Endothelial cell of umbilical vein (primary cell): ENCODE results near the gene VGLL3. TPM values are rescaled to one million over a fixed set of nuclear protein-coding genes. Genes with fewer than 3 reads are reported as not detected.

Experiments used
- BruUV-seq: library from RNA; stranded (reverse); fragments of 400-500 nt; replicated peaks from 2 replicates; lab custom pipeline; 2021; lab: Mats Ljungman, UMichigan
- CTCF ChIA-PET: fragments of 300-600, 350-600 bp; sonication (Branson Sonifier 250); formaldehyde crosslinking; loops from one replicate; lab custom pipeline; 2021; ENCODE audit warnings: antibody characterized with exemption, inconsistent platforms; lab: Charles Lee
- POLR2A ChIA-PET: fragments of 300-600, 350-600 bp; sonication (Branson Sonifier 250); formaldehyde crosslinking; loops from one replicate; lab custom pipeline; 2021; ENCODE audit warnings: antibody characterized with exemption, inconsistent platforms; lab: Charles Lee
- DNase-seq: peaks from one replicate; pipeline ENCODE4 v3.0.0-alpha.2; 2011; ENCODE audit warnings: low read depth, low spot score
- FAIRE-seq: peaks from 2 replicates; lab custom pipeline; 2011; peaks lifted over from hg19 to GRCh38; lab: Jason Lieb, UNC
- H2AFZ ChIP-seq: 2 replicates; pipeline ENCODE4 v1.6.0; 2012; ENCODE audit warnings: low read depth, low read length, control low read depth, inconsistent platforms
- H3K27ac ChIP-seq: 2 replicates; pipeline ENCODE4 v1.5.1; 2011; ENCODE audit warnings: low read depth, mild to moderate bottlenecking, control low read depth, low read length, moderate library complexity; ENCODE audit not compliant: insufficient read depth
- H3K27me3 ChIP-seq, 2 experiments: 2 replicates each; pipeline versions ENCODE4 v1.6.0 to v1.6.1; 2011; ENCODE audit warnings: low read length in 2 of 2, mixed read lengths in 1 of 2; ENCODE audit not compliant: control insufficient read depth in 2 of 2, insufficient read depth in 2 of 2
- H3K36me3 ChIP-seq, 2 experiments: 2 replicates in 1 of 2; 3 replicates in 1 of 2; pipeline ENCODE4 v1.5.1; 2011; ENCODE audit warnings: low read length in 2 of 2, mild to moderate bottlenecking in 1 of 2, moderate library complexity in 1 of 2; ENCODE audit not compliant: control insufficient read depth in 2 of 2, insufficient read depth in 2 of 2; ENCODE audit errors: extremely low read depth in 1 of 2
- H3K4me1 ChIP-seq: 3 replicates; pipeline ENCODE4 v1.5.1; 2011; ENCODE audit warnings: mild to moderate bottlenecking, low read length; ENCODE audit not compliant: control insufficient read depth, insufficient read depth; ENCODE audit errors: extremely low read depth
- H3K4me2 ChIP-seq: 2 replicates; pipeline ENCODE4 v1.6.1; 2011; ENCODE audit warnings: low read length, control low read depth, mixed read lengths; ENCODE audit not compliant: insufficient read depth
- H3K4me3 ChIP-seq, 3 experiments: fragments of 200-600 bp in 1 of 3; sonication (generic), shearing (Covaris generic) in 1 of 3; replicated peaks in 1 of 3; 2 replicates each; pipeline ENCODE4 v1.5.1; 2011 to 2016; ENCODE audit warnings: control low read depth in 3 of 3, low read length in 3 of 3, mild to moderate bottlenecking in 2 of 3, inconsistent platforms in 1 of 3, low read depth in 1 of 3, moderate library complexity in 1 of 3; ENCODE audit not compliant: insufficient read depth in 1 of 3
- H3K79me2 ChIP-seq: 2 replicates; pipeline ENCODE4 v1.6.0; 2012; ENCODE audit warnings: low read length, inconsistent platforms; ENCODE audit not compliant: control insufficient read depth, insufficient read depth
- H3K9ac ChIP-seq: replicated peaks from 2 replicates; pipeline ENCODE3; 2011; ENCODE audit warnings: low read length, control low read depth; ENCODE audit not compliant: insufficient read depth; ENCODE audit errors: extremely low read depth
- H3K9me1 ChIP-seq: replicated peaks from 3 replicates; pipeline ENCODE4 v1.6.0; 2011; ENCODE audit warnings: mild to moderate bottlenecking, low read length; ENCODE audit not compliant: control insufficient read depth, insufficient read depth; ENCODE audit errors: extremely low read depth
- H3K9me3 ChIP-seq: replicated peaks from 2 replicates; pipeline ENCODE4 v1.5.1; 2012; ENCODE audit warnings: low read length, inconsistent platforms; ENCODE audit not compliant: control insufficient read depth, insufficient read depth
- H4K20me1 ChIP-seq: replicated peaks from 2 replicates; pipeline ENCODE3; 2011; ENCODE audit warnings: mild to moderate bottlenecking, low read length; ENCODE audit not compliant: control insufficient read depth, insufficient read depth; ENCODE audit errors: extremely low read depth
- EZH2 ChIP-seq: IDR thresholded peaks from 2 replicates; pipeline ENCODE4 v1.6.1; 2012; ENCODE audit warnings: borderline replicate concordance, low read depth, mild to moderate bottlenecking, moderate library complexity, low read length, inconsistent platforms; ENCODE audit not compliant: severe bottlenecking
- FOS ChIP-seq: IDR thresholded peaks from 2 replicates; pipeline ENCODE4 v1.6.1; 2011; ENCODE audit warnings: mild to moderate bottlenecking, low read length, moderate library complexity, borderline replicate concordance; ENCODE audit not compliant: insufficient read depth
- GATA2 ChIP-seq: IDR thresholded peaks from 2 replicates; pipeline ENCODE4 v1.7.0; 2011; ENCODE audit warnings: low read depth, mild to moderate bottlenecking, moderate library complexity, mixed read lengths, low read length; ENCODE audit not compliant: insufficient read length, insufficient read depth
- JUN ChIP-seq: IDR thresholded peaks from 2 replicates; pipeline ENCODE4 v1.6.1; 2011; ENCODE audit warnings: borderline replicate concordance, low read depth; ENCODE audit not compliant: insufficient read length, insufficient read depth
- MYC ChIP-seq: IDR thresholded peaks from one replicate; pipeline ENCODE4 v1.6.1; 2011; ENCODE audit warnings: mild to moderate bottlenecking, low read depth, low read length
- POLR2A ChIP-seq: IDR thresholded peaks from 2 replicates; pipeline ENCODE4 v1.6.1; 2012; ENCODE audit warnings: low read depth, mild to moderate bottlenecking, control low read depth, low read length
- POLR2AphosphoS5 ChIP-seq: IDR thresholded peaks from 2 replicates; pipeline ENCODE4 v1.6.1; 2012; ENCODE audit warnings: low read depth, mild to moderate bottlenecking, control low read depth, low read length, moderate library complexity; ENCODE audit not compliant: insufficient read depth
- dilution Hi-C: fragments of 300-500 bp; cut with MboI; formaldehyde crosslinking; loops from one replicate; pipeline ENCODE4 v1.15.0; 2019; ENCODE audit warnings: low sequenced_read_pairs; ENCODE audit not compliant: extremely low pct_ligation_motif_present
- intact Hi-C: fragments of 100-400 bp; cut with micrococcal nuclease; formaldehyde crosslinking; loops from one replicate; pipeline ENCODE4 v1.10.0; 2022
- polyA plus RNA-seq, 4 experiments: library from polyadenylated mRNA; depleted of rRNA in 3 of 4; stranded (reverse) in 3 of 4; unstranded in 1 of 4; fragments of >200 nt; gene quantifications; 2 replicates each; pipeline versions ENCODE4 v1.2.1 to v1.2.3, GENCODE V29; 2011 to 2012; ENCODE audit warnings: missing spikeins in 1 of 4
- total RNA-seq: library from RNA; stranded (reverse); gene quantifications from 2 replicates; pipeline ENCODE4 v1.2.3, GENCODE V29; 2021
- TF ChIP-seq, protein P1 (sequence below): IDR thresholded peaks from 2 replicates; pipeline ENCODE4 v1.6.1; 2011; ENCODE audit not compliant: insufficient read depth, insufficient read length
- TF ChIP-seq, protein P2 (sequence below), 2 donors: IDR thresholded peaks; 1 replicate in 1 of 2; 2 replicates in 1 of 2; pipeline ENCODE4 v1.5.1; 2011; ENCODE audit warnings: low read length in 2 of 2, mild to moderate bottlenecking in 2 of 2, moderate library complexity in 2 of 2, control low read depth in 1 of 2, inconsistent platforms in 1 of 2, low read depth in 1 of 2; ENCODE audit not compliant: insufficient read depth in 1 of 2; ENCODE audit errors: extremely low read depth in 1 of 2

VGLL3 gene
- total and polyA plus RNA-seq, 2 donors (not counting 3 experiments of a cell fraction or from before 2014, with no cell fraction given), result 4.2 to 12.0 TPM

DNA sequence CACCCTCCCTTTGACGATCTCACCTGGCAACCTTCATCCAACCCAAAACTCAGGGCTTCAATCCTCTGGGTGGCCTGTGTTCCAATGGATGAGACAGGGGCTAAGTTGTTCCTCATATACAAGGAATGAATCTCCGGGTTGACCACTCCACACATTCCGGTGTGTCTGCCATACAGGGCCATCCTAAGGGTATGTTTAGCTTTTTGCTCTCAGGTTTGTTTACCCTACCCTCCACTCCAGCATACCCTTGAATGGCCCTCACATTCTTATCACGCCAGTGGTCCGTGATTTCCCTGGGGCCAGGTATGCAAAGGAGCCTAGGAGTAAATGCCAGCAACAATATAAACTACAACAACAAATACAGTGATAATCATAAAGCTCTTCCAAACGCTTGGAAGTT lies 45.7 kb upstream of the VGLL3 start:
- H4K20me1 ChIP-seq, result no peaks in the 10 kb centered on the region
- no peaks in the 10 kb centered on the region for H3K79me2 ChIP-seq
- H3K9ac ChIP-seq, result no peak overlapping the region
- H3K4me3 ChIP-seq, result no peak overlapping the region
- intact Hi-C loops, result no loop called here
- POLR2A ChIA-PET, result no interaction called here
- H3K4me1 ChIP-seq, result no peaks in the 10 kb centered on the region
- no peaks in the 10 kb centered on the region for H3K9me3 ChIP-seq
- H3K4me2 ChIP-seq, result no peak overlapping the region
- no peak for TF ChIP-seq JUN
- TF ChIP-seq POLR2AphosphoS5, result no peak
- TF ChIP-seq, protein P1, sequence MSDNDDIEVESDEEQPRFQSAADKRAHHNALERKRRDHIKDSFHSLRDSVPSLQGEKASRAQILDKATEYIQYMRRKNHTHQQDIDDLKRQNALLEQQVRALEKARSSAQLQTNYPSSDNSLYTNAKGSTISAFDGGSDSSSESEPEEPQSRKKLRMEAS, result no peak
- TF ChIP-seq EZH2, result no peak
- TF ChIP-seq MYC, result no peak
- TF ChIP-seq POLR2A, result no peak
- no peak for TF ChIP-seq GATA2
- TF ChIP-seq, protein P2, sequence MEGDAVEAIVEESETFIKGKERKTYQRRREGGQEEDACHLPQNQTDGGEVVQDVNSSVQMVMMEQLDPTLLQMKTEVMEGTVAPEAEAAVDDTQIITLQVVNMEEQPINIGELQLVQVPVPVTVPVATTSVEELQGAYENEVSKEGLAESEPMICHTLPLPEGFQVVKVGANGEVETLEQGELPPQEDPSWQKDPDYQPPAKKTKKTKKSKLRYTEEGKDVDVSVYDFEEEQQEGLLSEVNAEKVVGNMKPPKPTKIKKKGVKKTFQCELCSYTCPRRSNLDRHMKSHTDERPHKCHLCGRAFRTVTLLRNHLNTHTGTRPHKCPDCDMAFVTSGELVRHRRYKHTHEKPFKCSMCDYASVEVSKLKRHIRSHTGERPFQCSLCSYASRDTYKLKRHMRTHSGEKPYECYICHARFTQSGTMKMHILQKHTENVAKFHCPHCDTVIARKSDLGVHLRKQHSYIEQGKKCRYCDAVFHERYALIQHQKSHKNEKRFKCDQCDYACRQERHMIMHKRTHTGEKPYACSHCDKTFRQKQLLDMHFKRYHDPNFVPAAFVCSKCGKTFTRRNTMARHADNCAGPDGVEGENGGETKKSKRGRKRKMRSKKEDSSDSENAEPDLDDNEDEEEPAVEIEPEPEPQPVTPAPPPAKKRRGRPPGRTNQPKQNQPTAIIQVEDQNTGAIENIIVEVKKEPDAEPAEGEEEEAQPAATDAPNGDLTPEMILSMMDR (IDR thresholded peaks at IDR 0.05; ENCODE audit: extremely low read depth in 1 of 2, insufficient read depth in 1 of 2, low read depth in 1 of 2, low read length in 2 of 2), result no peak
- TF ChIP-seq FOS, result no peak
- no peaks in the 10 kb centered on the region for H3K36me3 ChIP-seq
- DNase-seq, result no peak
- FAIRE-seq, result no peak
- CTCF ChIA-PET, result no interaction called here
- no peaks in the 10 kb centered on the region for H3K27me3 ChIP-seq
- BruUV-seq, result no TSS peak
- H2AFZ ChIP-seq, result no peak overlapping the region
- dilution Hi-C loops, result no loop called here
- H3K27ac ChIP-seq, result no peak overlapping the region
- H3K9me1 ChIP-seq, result no peaks in the 10 kb centered on the region
